Measurements from ENCODE around the gene DOK7.
A peak's percentile ranks its signal among the peaks of the same experiment; 100 is the strongest.
"Not testable (repeated sequence)": the region's sequence is repeated elsewhere in the genome, so short reads cannot be mapped to it uniquely, and the experiment has no call there.

DOK7 gene

DNA sequence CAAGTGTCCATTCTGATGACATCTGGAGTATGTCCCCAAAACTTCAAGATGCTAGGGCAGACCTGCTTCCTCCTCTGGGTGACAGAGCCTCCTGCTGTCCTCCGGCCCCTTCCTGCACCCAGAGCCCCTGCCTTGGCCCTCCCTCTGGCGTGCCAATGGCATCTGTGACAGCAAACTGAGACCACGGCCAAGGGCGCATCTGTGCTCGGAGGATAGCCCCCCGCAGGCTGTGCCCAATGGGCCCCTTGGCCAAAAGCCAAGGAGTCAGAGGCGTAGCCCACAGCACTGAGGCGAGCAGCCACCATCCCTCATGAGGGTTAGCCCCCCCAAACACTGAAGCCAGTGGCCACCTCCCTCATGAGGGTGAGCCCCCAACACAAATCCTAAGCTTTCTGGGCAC lies 61.2 kb downstream of the DOK7 start:
- DNase-seq: no peak

GRCh38 chr4:3524920-3525319 lies 61.8 kb downstream of the DOK7 start:
- DNase-seq: no peak

DNA sequence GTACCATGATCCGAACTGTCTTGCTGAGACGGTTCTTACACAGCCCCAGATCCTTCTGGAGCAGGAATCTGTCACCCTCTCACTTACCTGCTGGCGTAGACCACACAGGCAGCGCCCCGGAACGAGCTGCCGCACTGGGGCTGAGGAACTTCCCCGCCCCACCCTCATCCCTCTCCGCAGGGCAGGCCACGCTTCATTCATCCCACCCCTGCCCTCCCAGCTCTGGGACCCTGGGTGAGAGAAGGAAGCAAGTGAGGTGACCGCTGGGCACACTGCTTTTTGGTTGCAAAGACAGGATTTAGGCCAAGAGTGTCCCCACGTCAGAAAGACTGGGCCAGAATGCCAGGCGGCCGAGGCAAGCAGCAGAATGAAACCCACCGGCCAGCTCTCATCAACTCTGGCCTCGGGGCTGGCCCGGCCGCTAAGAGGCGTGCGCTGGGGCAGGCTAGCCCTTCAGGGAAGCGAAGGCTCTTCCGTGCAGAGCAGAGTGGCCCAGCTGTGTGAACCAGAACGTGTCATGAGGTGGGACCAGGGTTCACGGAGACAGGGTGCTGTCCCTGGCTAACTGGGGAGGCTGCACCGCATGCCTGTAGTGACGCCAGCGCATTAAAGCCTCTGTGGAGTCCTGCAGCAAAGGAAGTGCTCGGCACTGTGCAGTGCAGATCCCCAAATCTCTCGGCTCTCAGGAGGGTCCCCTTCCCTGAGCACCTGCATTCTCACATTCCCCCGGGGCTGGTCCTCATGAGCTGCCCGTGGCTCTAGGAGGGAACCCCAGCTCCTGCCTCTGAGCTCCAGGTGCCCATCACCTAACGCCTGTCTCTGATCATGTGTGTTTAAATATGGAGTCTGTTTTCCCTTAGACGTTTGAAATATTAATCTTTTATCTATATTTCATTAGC lies 62.7 kb downstream of the DOK7 start:
- no peak for DNase-seq

GRCh38 chr4:3526456-3526855 lies 63.4 kb downstream of the DOK7 start:
- DNase-seq: no peak

- DNase-seq: no peak
Measured at GRCh38 chr4:3527101-3527913, 64.2 kb downstream of the DOK7 start.

- DNase-seq: no peak
Measured at GRCh38 chr4:3527914-3528876, 65.1 kb downstream of the DOK7 start.

GRCh38 chr4:3529363-3529762 lies 66.3 kb downstream of the DOK7 start:
- peak; percentile 85 to 87 (median 86) for DNase-seq

- no peak for DNase-seq
Measured at GRCh38 chr4:3530051-3530450, 66.9 kb downstream of the DOK7 start.

- DNase-seq: no peak
Measured at GRCh38 chr4:3530663-3531254, 67.7 kb downstream of the DOK7 start.

- no peak for DNase-seq
Measured at GRCh38 chr4:3531318-3531878, 68.3 kb downstream of the DOK7 start.

DNA sequence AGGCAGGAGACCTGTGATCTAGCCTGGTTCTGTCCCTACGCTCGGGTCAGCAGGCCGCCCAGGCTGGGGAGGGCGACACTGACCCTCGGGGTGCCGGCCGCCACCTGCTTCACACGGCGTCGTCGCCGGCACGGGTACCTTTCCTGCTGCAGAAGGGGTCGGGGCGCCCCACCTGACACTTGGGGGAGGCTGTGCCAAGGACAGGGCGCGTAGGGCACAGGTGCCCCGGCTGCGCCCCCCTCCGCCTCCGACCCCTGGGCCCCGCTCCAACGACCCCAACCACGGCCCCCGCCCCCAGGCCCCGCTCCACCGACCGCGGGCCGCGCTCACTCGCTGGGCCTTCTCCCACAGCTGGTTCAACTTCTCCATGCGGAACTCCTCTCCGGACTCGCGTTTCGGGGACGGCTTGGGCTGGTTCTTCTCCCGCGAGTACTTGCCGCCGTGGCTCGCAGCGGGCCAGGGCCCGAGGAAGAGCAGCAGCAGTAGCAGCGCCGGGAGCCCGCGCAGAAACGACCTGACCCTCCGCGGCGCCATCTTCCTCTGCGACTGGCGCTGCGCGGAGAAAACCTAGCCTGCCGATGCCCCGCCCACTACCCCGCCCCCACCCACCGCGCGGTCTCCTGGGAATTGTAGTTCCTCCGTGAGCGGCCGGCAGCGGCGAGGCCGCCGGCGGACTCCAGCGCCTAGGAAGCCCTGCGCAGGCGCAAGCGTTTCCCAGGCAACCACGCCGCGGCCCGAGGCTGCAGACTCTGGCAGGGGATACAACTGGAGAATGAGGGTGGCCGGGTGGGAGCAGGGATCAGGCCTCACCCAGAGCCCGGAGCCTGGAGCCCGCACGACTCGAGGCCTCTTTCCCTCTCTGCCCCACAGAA lies 69.0 kb downstream of the DOK7 start, which contains the start of gene LRPAP1:
LRPAP1 (minus strand) TSS at position 544 of the 872 bp plus-strand sequence; CDS start at position 534, 10 bp downstream.
- peak; percentile 89 to 96 (median 95) for DNase-seq

DNA sequence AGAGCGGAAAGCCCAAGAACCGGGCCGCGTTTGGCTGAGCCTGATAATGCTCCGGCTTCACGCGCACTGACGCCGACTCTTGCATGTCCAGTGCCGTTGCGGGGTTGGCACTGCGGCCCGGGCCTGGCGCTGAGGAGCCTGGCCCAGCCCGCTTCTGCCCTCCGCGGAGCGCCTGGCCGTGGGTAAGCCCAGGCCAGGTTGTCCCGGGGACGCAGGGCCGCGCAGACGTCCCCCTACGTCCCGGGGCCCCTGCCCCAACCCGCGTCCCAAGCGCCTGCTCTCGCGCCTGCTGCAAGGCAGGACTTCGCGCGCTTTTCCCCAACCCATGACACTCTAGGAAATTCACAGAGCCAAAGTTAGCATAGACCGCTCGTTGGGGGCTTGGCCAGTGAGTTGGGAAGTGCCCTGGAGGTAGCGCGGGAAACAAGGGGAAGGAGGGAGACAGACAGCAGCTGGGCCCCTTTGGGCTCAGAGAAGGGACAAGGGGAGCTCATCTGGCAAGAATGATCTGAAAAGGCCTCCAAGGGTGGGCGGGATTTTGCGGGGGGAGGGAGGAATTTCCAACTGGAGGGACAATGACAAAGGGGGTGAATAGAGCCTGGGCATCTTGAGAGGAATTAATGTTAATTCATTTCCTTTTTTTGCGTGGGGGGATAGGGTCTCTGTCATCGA lies 69.8 kb downstream of the DOK7 start:
- peak in 2 of 3 donors; percentile 32 to 44 for DNase-seq

GRCh38 chr4:3533423-3533820 lies 70.3 kb downstream of the DOK7 start:
- no peak for DNase-seq

DNA sequence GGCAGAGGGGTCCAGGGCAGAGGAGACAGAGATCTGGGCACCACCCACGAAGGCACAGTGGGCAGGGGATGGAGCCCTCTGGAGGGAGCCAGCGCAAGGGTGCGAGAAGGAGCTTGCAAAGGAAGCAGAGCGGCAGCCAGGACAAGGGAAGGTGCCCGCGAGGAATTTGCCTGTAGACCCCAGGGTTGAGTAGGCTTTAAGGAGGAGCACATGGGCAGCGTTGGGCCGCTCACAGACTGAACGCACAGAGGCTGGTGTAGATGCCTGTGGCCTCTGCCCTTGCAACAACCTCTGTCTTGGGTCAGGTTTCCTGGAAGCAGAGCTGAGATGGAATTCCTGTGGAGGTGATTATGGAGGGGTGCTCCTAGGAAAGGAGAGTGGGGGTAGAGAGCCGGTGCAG lies 72.7 kb downstream of the DOK7 start:
- not testable (repeated sequence) for DNase-seq

DNA sequence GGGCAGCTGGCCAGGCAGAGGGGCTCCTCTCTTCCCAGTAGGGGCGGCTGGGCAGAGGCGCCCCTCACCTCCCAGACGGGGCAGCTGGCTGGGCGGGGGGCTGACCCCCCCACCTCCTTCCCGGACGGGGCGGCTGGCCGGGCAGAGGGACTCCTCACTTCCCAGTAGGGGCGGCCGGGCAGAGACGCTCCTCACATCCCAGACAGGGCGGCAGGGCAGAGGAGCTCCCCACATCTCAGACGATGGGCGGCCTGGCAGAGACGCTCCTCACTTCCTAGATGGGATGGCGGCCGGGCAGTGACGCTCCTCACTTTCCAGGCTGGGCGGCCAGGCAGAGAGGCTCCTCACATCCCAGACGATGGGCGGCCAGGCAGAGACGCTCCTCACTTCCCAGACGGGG lies 75.8 kb downstream of the DOK7 start:
- not testable (repeated sequence) for DNase-seq

GRCh38 chr4:3543415-3543814 lies 80.3 kb downstream of the DOK7 start:
- DNase-seq: not testable (repeated sequence)

Measured in suppressor macrophage treated with lipopolysaccharide for 1 hour (primary cell).